GM12891 (cell line): ENCODE data around the gene PNPO.

ENCODE experiments used
- DNase-seq: peaks from one replicate; pipeline ENCODE4 v3.0.0; 2011; ENCODE audit warnings: low spot score; ENCODE audit not compliant: insufficient read length
- FAIRE-seq: peaks from 2 replicates; lab custom pipeline; 2011; peaks lifted over from hg19 to GRCh38; lab: Jason Lieb, UNC
- PAX5 ChIP-seq: IDR thresholded peaks from 2 replicates; pipeline ENCODE4 v1.6.1; 2011; ENCODE audit warnings: low read length, moderate library complexity, mild to moderate bottlenecking; ENCODE audit not compliant: insufficient read depth, severe bottlenecking
- POLR2A ChIP-seq: IDR thresholded peaks from 2 replicates; pipeline ENCODE4 v1.6.1; 2011; ENCODE audit warnings: low read depth, low read length, control low read depth
- POLR2AphosphoS5 ChIP-seq: IDR thresholded peaks from 2 replicates; pipeline ENCODE4 v1.6.1; 2011; ENCODE audit warnings: low read depth, low read length, control low read depth
- POU2F2 ChIP-seq: IDR thresholded peaks from 2 replicates; pipeline ENCODE4 v1.6.1; 2011; ENCODE audit warnings: low read depth, mild to moderate bottlenecking, control low read depth, low read length, moderate library complexity
- SPI1 ChIP-seq: IDR thresholded peaks from 2 replicates; pipeline ENCODE4 v1.6.1; 2011; ENCODE audit warnings: low read depth, low read length, control low read depth
- TAF1 ChIP-seq: IDR thresholded peaks from 2 replicates; pipeline ENCODE4 v1.6.1; 2011; ENCODE audit warnings: low read depth, low read length, control low read depth

The PNPO gene

GRCh38 chr17:47901423-47901822 is 39.9 kb upstream of the PNPO start:
- TF ChIP-seq TAF1 (no peak), POU2F2 (no peak)
- no peak for DNase-seq
- FAIRE-seq, result no peak

- TF ChIP-seq PAX5 (no peak), POLR2A (peak; percentile 17; the same call in 1 of the 2 replicates), TAF1 (no peak), POLR2AphosphoS5 (no peak), SPI1 (no peak), POU2F2 (no peak)
- no peak for DNase-seq
- no peak for FAIRE-seq
Observed at GRCh38 chr17:47902039-47902744, 39.2 kb upstream of the PNPO start.

- TF ChIP-seq TAF1 (no peak), SPI1 (no peak), POLR2A (no peak), POLR2AphosphoS5 (no peak), PAX5 (no peak), POU2F2 (no peak)
- DNase-seq, result no peak
- no peak for FAIRE-seq
Observed at GRCh38 chr17:47905221-47905733, 36.1 kb upstream of the PNPO start.

GRCh38 chr17:47906443-47906842 is 34.9 kb upstream of the PNPO start:
- DNase-seq, result no peak
- FAIRE-seq, result no peak
- TF ChIP-seq POLR2A (no peak), POU2F2 (no peak), TAF1 (no peak), PAX5 (no peak), POLR2AphosphoS5 (no peak), SPI1 (no peak)

- FAIRE-seq (no peak), DNase-seq (no peak)
- TF ChIP-seq POLR2A, result no peak
- TF ChIP-seq PAX5, result no peak
- no peak for TF ChIP-seq POU2F2
- TF ChIP-seq POLR2AphosphoS5, result no peak
- no peak for TF ChIP-seq TAF1
- TF ChIP-seq SPI1, result no peak
Observed at GRCh38 chr17:47907932-47908562, 33.3 kb upstream of the PNPO start.

GRCh38 chr17:47913050-47913449 is 28.3 kb upstream of the PNPO start:
- TF ChIP-seq PAX5 (no peak), TAF1 (no peak), POLR2A (no peak), SPI1 (no peak), POU2F2 (no peak)
- FAIRE-seq (no peak), DNase-seq (no peak)

- FAIRE-seq (no peak), DNase-seq (no peak)
- TF ChIP-seq POLR2A (no peak), POLR2AphosphoS5 (no peak), SPI1 (no peak), PAX5 (no peak)
Observed at GRCh38 chr17:47914306-47914948, 26.9 kb upstream of the PNPO start.

GRCh38 chr17:47915776-47916398 is 25.5 kb upstream of the PNPO start:
- no peak for FAIRE-seq
- DNase-seq, result no peak
- no peak for TF ChIP-seq TAF1
- no peak for TF ChIP-seq PAX5
- no peak for TF ChIP-seq POU2F2
- no peak for TF ChIP-seq SPI1
- TF ChIP-seq POLR2A, result no peak
- no peak for TF ChIP-seq POLR2AphosphoS5

GRCh38 chr17:47916489-47917208 is 24.7 kb upstream of the PNPO start:
- TF ChIP-seq POLR2AphosphoS5, result no peak
- no peak for TF ChIP-seq TAF1
- no peak for TF ChIP-seq PAX5
- no peak for TF ChIP-seq SPI1
- TF ChIP-seq POU2F2, result no peak
- no peak for TF ChIP-seq POLR2A
- no peak for DNase-seq
- FAIRE-seq, result no peak
